Loucy (cell line): Measurements from ENCODE around the gene OXER1.

Experiments used
- H2AFZ ChIP-seq: fragments of 200-600 bp; sonication (generic); 2 replicates; pipeline ENCODE4 v1.6.0; 2016; ENCODE audit warnings: antibody characterized with exemption, mild to moderate bottlenecking, low read length, moderate library complexity
- H3F3A ChIP-seq: fragments of 200-600 bp; 2 replicates; pipeline ENCODE4 v1.6.0; 2016; ENCODE audit warnings: antibody characterized with exemption, low read depth, mild to moderate bottlenecking
- H3K27me3 ChIP-seq: fragments of 200-600 bp; sonication (generic); 2 replicates; pipeline ENCODE4 v1.6.1; 2014; ENCODE audit warnings: low read length, mild to moderate bottlenecking; ENCODE audit not compliant: insufficient read depth, poor library complexity, severe bottlenecking
- H3K36me3 ChIP-seq: fragments of 200-600 bp; sonication (generic); 2 replicates; pipeline ENCODE4 v1.6.1; 2016; ENCODE audit warnings: low read length; ENCODE audit not compliant: insufficient read depth
- H3K4me1 ChIP-seq: fragments of 200-600 bp; sonication (generic); 2 replicates; pipeline ENCODE4 v1.5.1; 2014; ENCODE audit warnings: low read length, mild to moderate bottlenecking; ENCODE audit not compliant: insufficient read depth, poor library complexity, severe bottlenecking
- H3K4me2 ChIP-seq: fragments of 200-600 bp; sonication (generic); 2 replicates; pipeline ENCODE4 v1.6.0; 2014; ENCODE audit warnings: antibody characterized with exemption, low read length, low read depth, mild to moderate bottlenecking; ENCODE audit not compliant: poor library complexity, severe bottlenecking
- H3K4me3 ChIP-seq: fragments of 200-600 bp; sonication (generic); 2 replicates; pipeline ENCODE4 v1.5.1; 2014; ENCODE audit warnings: low read length, mild to moderate bottlenecking, mixed read lengths; ENCODE audit not compliant: poor library complexity, severe bottlenecking
- H3K79me2 ChIP-seq: fragments of 200-600 bp; sonication (generic); 2 replicates; pipeline ENCODE4 v1.6.1; 2014; ENCODE audit warnings: low read length; ENCODE audit not compliant: insufficient read depth
- H3K9ac ChIP-seq: fragments of 200-600 bp; sonication (generic); 2 replicates; pipeline ENCODE4 v1.6.0; 2014; ENCODE audit warnings: mild to moderate bottlenecking, low read depth, low read length, moderate library complexity; ENCODE audit not compliant: poor library complexity, severe bottlenecking
- H3K9me2 ChIP-seq: fragments of 200-600 bp; sonication (generic); replicated peaks from 2 replicates; pipeline ENCODE4 v1.6.1; 2016; ENCODE audit warnings: low read depth, low read length, mixed read lengths
- H3K9me3 ChIP-seq: fragments of 200-600 bp; sonication (generic); 2 replicates; pipeline ENCODE4 v1.6.1; 2014; ENCODE audit warnings: mild to moderate bottlenecking, antibody characterized with exemption, low read length, low read depth; ENCODE audit not compliant: insufficient read depth
- H4K20me1 ChIP-seq: fragments of 200-600 bp; sonication (generic); 2 replicates; pipeline ENCODE4 v1.6.0; 2014; ENCODE audit warnings: antibody characterized with exemption, low read length, mild to moderate bottlenecking; ENCODE audit not compliant: insufficient read depth, poor library complexity, severe bottlenecking
- EZH2phosphoT487 ChIP-seq: fragments of 200-600 bp; IDR thresholded peaks from 2 replicates; pipeline ENCODE4 v1.6.1; 2018; ENCODE audit warnings: antibody characterized with exemption, mild to moderate bottlenecking, moderate library complexity, borderline replicate concordance
- TF ChIP-seq, protein P1 (sequence below): fragments of 200-600 bp; sonication (generic); conservative IDR thresholded peaks from 2 replicates; pipeline ENCODE4 v1.5.1; 2014; ENCODE audit warnings: mild to moderate bottlenecking, antibody characterized with exemption, low read length

The OXER1 gene

GRCh38 chr2:42787788-42788477 is 24.0 kb upstream of the OXER1 start:
- Histone ChIP-seq H3K4me1 (peaks cover 7% of the 10 kb centered on the region), H3K36me3 (no peaks in the 10 kb centered on the region), H4K20me1 (no peaks in the 10 kb centered on the region), H3F3A (no peaks in the 10 kb centered on the region), H3K4me2 (no peak overlapping the region), H3K27me3 (no peaks in the 10 kb centered on the region), H3K79me2 (no peaks in the 10 kb centered on the region), H3K9me3 (no peaks in the 10 kb centered on the region), H3K4me3 (no peak overlapping the region), H3K9me2 (no peaks in the 10 kb centered on the region), H3K9ac (no peak overlapping the region), H2AFZ (no peak overlapping the region)
- TF ChIP-seq, protein P1, sequence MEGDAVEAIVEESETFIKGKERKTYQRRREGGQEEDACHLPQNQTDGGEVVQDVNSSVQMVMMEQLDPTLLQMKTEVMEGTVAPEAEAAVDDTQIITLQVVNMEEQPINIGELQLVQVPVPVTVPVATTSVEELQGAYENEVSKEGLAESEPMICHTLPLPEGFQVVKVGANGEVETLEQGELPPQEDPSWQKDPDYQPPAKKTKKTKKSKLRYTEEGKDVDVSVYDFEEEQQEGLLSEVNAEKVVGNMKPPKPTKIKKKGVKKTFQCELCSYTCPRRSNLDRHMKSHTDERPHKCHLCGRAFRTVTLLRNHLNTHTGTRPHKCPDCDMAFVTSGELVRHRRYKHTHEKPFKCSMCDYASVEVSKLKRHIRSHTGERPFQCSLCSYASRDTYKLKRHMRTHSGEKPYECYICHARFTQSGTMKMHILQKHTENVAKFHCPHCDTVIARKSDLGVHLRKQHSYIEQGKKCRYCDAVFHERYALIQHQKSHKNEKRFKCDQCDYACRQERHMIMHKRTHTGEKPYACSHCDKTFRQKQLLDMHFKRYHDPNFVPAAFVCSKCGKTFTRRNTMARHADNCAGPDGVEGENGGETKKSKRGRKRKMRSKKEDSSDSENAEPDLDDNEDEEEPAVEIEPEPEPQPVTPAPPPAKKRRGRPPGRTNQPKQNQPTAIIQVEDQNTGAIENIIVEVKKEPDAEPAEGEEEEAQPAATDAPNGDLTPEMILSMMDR: no peak
- no peak for TF ChIP-seq EZH2phosphoT487

GRCh38 chr2:42787424-42787787 is 23.5 kb upstream of the OXER1 start:
- Histone ChIP-seq H3K36me3 (no peaks in the 10 kb centered on the region), H3F3A (no peaks in the 10 kb centered on the region), H3K9me3 (no peaks in the 10 kb centered on the region), H3K9ac (no peak overlapping the region), H4K20me1 (no peaks in the 10 kb centered on the region), H3K4me3 (no peak overlapping the region), H3K4me1 (peaks cover 7% of the 10 kb centered on the region), H3K4me2 (no peak overlapping the region), H3K79me2 (no peaks in the 10 kb centered on the region), H3K27me3 (no peaks in the 10 kb centered on the region), H3K9me2 (no peaks in the 10 kb centered on the region), H2AFZ (no peak overlapping the region)
- TF ChIP-seq, protein P1: no peak
- no peak for TF ChIP-seq EZH2phosphoT487

- Histone ChIP-seq H3K4me3 (no peak overlapping the region), H3K36me3 (no peaks in the 10 kb centered on the region), H3K4me2 (no peak overlapping the region), H3K27me3 (no peaks in the 10 kb centered on the region), H3K9me3 (no peaks in the 10 kb centered on the region), H3K4me1 (peaks cover 7% of the 10 kb centered on the region), H3K9me2 (no peaks in the 10 kb centered on the region), H3K79me2 (no peaks in the 10 kb centered on the region), H4K20me1 (no peaks in the 10 kb centered on the region), H3F3A (no peaks in the 10 kb centered on the region), H3K9ac (no peak overlapping the region), H2AFZ (no peak overlapping the region)
- TF ChIP-seq, protein P1: no peak
- TF ChIP-seq EZH2phosphoT487: no peak
Measured at GRCh38 chr2:42786561-42787345, 22.8 kb upstream of the OXER1 start.
